Vein endothelial cell (primary cell): ENCODE results near the gene NCSTN. TPM values are rescaled to one million over a fixed set of nuclear protein-coding genes. Genes with fewer than 3 reads are reported as not detected.

Experiments used
- small RNA-seq: library from RNA; depleted of rRNA; stranded (forward); fragments of <200 nt; gene quantifications from one replicate; pipeline ENCODE3, GENCODE V24; 2012
- total RNA-seq: library from RNA; depleted of rRNA; stranded (reverse); fragments of >200 nt; gene quantifications from 2 replicates; pipeline ENCODE4 v1.2.3, GENCODE V29; 2012

The NCSTN gene
- 112 and 163 TPM in 2 replicates for total RNA-seq

GRCh38 chr1:160342953-160343869, at the start of gene NCSTN, which contains the start of gene COPA:
TSS of gene NCSTN (plus strand) at chr1:160343383. CDS start at chr1:160343397, 14 bp downstream.
TSS of gene COPA (minus strand) at chr1:160343250. CDS start at chr1:160343170, 80 bp downstream.

GRCh38 chr1:160366731-160367515, 23.7 kb downstream of the NCSTN start, which contains the start of gene NHLH1:
TSS of gene NHLH1 (plus strand) at chr1:160367071. CDS start at chr1:160370732, 3,661 bp downstream.

GRCh38 chr1:160400223-160400645, 57.1 kb downstream of the NCSTN start, which contains the start of gene VANGL2:
TSS of gene VANGL2 (plus strand) at chr1:160400564. CDS start at chr1:160415838, 15,274 bp downstream.

Small RNA genes lying within 50 kb of the gene (small RNA-seq; reads per million reads assigned to genes)
- gene RF00019 (not detected), gene RNU4-42P (not detected)

Other genes with a start within 250 kb of the NCSTN start
- gene IGSF8, start 244.8 kb upstream of the NCSTN start, total RNA-seq = 7.6 and 7.8 TPM in 2 replicates
- gene ATP1A2, start 227.6 kb upstream of the NCSTN start, total RNA-seq = not detected in 2 replicates
- gene ATP1A4, start 191.8 kb upstream of the NCSTN start, total RNA-seq = not detected in 2 replicates
- not detected in 2 replicates for gene CASQ1, start 152.8 kb upstream of the NCSTN start, total RNA-seq
- gene PEA15, start 138.0 kb upstream of the NCSTN start, total RNA-seq = 198 and 211 TPM in 2 replicates
- gene DCAF8, start 80.8 kb upstream of the NCSTN start, total RNA-seq = 93.4 and 105 TPM in 2 replicates
- 36.9 and 37.9 TPM in 2 replicates for gene PEX19, start 58.2 kb upstream of the NCSTN start, total RNA-seq
- gene COPA, start 133 bp upstream of the NCSTN start, total RNA-seq = 213 and 223 TPM in 2 replicates
- gene NHLH1, start 23.7 kb downstream of the NCSTN start, total RNA-seq = 0.19 and 0.33 TPM in 2 replicates
- not detected in 2 replicates for gene VANGL2, start 57.2 kb downstream of the NCSTN start, total RNA-seq
- gene SLAMF6, start 179.9 kb downstream of the NCSTN start, total RNA-seq = not detected in 2 replicates
- not detected in 2 replicates for gene CD84, start 236.1 kb downstream of the NCSTN start, total RNA-seq